Activated T-cell treated with anti-CD3 and anti-CD28 coated beads for 1 hour (primary cell): Measurements from ENCODE around the gene GSTT4.
"Not testable (repeated sequence)": the region's sequence is repeated elsewhere in the genome, so short reads cannot be mapped to it uniquely, and the experiment has no call there.

ENCODE experiments used
- DNase-seq: peaks from one replicate; pipeline ENCODE4 v3.0.0-alpha.2; 2020; ENCODE audit warnings: low read depth

The GSTT4 gene

DNA sequence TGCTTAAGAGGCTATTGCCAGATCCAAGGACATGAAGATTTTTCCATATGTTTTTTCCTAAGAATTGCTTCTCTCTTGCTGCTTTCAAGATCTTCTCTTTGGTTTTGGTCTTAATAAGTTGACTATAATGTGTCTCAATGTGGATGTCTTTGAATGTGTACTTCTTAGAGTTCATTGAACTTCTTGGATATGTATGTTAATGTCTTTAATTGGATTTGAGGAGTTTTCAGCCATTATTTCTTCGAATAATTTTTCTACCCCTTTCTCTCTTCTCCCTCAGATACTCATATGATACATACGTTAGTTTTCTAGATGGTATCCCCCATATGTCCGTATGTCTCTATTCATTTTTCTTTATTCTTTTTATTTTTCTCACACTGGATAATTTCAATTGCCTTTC lies 19.1 kb upstream of the GSTT4 start:
- no peak for DNase-seq

DNA sequence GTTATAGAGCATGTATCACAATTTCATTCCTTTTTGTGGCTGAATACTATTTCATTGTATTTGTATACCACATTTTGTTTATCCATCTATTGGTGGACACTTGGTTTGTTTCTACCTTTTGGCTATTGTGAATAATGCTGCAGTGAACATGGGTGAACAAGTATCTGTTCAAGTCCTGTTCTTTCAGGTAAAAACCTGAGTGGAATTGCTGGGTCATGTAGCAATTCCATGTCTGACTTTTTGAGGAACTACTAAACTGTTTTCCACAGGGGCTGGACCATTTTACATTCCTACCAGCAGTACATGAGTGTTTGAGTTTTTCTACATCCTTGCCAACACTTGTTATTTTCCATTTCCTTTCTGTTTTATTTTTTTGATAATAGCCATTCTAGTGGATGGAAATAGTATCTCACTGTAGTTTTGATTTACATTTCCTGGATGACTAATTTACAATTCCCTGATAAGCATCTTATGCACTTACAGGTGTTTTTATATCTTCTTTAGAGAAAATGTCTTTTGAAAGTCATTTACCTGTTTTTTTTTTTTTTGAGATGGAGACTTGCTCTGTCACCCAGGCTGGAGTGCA lies 18.0 kb upstream of the GSTT4 start:
- no peak for DNase-seq

DNA sequence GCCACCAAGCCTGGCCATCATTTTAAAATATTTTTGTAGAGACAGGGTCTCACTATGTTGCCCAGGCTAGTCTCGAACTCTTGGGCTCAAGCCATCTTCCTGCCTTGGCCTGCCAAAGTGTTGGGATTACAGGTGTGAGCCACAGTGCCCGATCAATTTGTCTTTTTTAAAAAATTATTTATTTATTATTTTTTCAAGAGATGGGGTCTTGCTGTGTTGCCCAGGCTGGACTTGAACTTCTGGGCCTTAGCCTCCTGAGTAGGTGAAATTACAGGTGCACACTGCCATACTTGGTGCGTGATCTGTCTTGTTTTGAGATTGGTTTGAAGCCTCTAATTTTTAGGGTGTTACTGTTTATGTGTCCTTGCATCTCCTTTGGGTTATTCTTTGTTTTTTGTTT lies 16.1 kb upstream of the GSTT4 start:
- no peak for DNase-seq

DNA sequence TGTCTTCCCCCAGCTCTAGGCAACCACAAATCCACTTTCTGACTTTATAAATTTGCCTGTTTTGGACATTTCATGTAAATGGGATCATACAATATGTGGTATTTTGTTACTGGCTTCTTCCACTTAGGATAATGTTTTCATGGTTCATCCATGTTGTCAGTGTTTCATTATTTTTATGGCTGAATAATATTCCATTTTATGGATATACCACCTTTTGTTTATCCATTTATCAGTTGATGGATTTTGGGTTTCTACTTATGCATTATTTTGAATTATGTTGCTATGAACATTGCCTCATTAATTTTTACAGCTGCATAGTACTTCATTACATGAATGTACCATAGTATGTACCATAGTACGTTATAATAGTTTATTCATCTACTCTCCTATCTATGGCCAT lies 10.9 kb upstream of the GSTT4 start:
- DNase-seq = no peak

DNA sequence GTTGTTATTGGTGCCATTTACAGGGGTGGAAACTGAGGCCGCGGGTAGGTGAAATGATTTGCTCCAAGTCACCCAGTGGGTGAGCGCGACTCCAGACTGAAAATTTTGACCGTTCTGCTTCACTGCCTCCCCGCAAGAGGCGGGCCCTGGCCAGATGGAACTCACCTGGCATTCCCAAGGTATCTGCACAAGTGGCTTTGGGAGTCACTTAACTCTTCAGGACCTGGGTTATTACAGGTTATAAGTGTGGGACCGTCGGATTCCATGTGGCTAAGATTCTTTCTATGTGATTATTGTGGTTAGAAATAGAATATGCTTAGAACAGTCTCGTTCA lies 6.4 kb upstream of the GSTT4 start:
- DNase-seq = no peak

DNA sequence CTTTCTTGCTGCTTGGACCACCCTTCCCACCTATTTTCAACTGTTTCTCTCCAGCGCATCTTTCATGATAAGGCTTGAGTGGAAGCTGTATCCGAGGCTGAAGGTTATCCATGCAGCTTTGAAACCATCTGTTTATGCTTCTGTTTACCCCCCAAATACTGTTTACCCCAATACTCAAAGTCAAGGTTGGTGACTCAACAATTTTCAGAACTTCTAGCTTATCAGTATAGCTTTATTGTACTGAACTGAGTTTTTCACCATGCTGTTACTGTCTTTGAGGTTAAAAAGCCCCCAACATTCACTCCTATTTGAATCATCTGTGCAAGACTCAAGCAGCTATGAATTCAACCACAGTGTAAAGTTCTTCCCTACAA lies 4.8 kb upstream of the GSTT4 start:
- no peak for DNase-seq

DNA sequence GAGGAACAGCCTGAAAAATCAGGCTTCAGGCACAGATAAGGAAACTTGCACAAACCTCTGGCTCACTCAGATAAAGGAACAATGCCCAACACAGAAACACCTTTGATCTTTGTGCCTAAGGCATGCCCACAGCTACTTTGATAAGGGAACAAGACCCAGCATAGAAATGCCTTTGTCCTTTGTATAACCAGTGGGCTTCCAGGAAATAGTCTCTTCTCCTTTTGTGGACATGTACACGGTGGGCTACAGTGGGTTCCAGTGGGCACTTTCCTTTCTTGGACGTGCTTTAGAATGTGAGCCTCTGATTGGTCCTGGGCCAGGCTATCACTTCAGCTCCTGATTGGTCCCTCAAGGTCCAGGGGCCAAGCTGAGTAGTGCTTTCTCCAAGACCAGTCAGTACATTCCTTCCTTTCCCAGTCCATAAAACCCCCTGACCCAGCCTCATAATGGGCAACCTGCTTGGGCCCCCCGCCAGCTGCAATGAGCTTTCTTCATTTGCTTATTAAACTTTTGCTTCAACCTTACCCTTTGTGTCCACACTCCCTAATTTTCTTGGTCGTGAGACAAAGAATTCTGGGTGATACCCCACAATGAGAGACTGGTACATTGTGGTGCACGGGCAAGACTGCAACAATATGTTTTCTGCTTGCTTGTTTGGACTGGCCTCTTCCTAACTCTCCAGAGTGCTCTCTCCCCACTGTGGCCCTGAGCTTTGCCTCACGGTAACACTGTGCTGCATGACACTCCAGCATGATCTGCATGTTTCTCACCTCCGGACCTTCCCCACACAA lies 4.2 kb upstream of the GSTT4 start:
- no peak for DNase-seq

DNA sequence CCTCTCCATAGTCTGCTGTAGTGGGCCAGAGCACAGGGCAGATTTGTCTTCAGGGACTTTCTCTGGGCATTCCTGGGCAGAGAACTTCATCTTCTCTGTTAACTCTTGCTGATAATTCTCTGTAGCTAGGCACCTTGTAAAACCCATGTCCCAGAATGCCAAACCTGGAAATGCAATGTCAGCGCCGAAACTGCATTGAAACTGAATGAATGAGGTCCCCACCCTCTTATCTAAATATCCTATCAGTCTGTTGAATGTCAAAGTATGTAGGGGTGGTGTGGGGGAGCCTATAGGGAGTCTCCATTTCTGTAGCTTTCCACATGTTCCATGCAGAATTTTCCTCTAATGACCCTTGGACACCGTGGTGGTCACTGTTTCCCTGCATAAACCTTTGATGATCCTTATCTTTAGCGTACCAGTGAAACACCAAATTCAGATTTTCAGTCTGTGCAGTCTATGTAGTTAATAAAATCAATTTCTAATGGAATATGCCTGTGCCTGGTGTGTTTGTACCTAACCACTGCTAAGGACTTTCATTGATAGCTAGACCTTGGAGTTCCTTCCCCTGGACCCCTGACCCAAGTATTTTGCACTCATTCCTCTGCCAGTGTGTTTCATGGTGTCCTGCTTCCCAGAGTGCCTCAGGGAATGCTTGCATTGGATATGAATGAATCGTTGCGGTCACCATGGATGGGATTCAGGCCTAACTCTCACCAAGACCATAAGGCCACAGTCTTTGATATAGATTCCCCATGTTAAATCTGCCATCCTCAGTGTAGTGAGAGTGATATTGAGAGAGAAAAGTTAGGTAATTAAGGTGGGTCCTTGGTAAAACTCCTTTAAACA lies 3.4 kb upstream of the GSTT4 start:
- no peak for DNase-seq

DNA sequence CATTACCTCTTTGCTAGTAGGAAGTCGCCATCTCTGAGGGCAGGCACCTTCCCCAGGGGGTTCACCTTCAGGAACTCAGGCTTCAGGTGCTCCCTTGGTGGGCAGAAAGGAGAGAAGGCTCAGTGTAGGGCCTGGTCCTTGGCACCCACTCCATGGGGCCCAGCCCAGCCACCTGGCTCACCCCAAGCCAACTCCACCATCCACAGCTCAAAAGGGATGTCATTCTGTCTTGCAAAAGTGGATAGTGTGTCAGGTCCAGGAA lies 2.7 kb upstream of the GSTT4 start:
- DNase-seq = no peak

DNA sequence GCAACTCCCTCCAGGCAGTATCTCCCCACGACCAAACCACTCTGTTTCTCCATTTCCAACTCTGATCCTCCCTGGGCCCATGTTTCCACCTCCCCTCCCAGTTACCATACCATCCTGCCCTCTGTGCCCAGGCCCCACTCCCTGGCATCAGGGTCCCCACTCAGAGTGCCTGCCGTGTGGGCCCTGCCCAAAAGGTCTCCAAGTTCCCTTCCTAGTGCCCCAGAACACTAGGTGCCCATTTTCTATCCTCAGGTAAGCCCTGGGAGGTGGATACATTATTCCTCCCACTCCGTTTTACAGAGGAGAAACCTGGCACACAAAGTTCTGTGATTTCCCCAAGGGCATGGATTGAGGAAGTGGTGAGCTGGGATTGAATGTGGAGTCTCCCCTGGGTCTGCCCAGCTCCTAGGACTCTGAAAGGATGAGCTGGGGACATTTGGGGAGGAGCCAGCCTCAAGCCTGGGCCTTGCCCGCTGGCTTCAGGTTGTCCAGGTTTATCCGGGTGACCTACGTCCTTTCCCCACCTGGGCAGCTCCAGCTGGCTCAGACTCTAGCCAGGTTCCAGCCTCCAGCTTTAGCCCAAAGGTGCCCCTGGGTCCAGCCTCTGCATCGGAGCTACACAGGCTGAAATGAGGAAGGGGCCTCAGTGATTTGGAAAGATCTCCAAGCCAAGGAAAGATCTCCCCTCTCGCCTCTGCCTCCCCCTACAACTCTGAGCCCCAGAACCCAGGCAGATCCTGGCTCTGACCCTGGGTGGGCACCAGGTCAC lies 2.2 kb upstream of the GSTT4 start:
- DNase-seq = no peak

DNA sequence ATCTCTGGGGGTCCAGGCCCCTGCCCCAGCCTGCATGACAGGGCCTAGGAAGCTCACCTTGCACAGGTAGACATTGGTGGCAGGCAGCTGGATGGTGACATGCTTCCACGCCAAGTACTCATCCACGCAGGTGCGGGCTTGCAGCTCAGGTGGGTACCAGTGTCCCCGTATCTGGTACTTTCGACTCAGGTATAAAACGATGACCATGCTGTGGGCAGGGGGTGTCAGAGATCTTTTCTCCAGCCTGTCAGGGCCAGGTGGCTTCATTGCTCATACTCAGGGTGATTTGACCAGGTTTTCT lies 1.6 kb upstream of the GSTT4 start:
- no peak for DNase-seq

DNA sequence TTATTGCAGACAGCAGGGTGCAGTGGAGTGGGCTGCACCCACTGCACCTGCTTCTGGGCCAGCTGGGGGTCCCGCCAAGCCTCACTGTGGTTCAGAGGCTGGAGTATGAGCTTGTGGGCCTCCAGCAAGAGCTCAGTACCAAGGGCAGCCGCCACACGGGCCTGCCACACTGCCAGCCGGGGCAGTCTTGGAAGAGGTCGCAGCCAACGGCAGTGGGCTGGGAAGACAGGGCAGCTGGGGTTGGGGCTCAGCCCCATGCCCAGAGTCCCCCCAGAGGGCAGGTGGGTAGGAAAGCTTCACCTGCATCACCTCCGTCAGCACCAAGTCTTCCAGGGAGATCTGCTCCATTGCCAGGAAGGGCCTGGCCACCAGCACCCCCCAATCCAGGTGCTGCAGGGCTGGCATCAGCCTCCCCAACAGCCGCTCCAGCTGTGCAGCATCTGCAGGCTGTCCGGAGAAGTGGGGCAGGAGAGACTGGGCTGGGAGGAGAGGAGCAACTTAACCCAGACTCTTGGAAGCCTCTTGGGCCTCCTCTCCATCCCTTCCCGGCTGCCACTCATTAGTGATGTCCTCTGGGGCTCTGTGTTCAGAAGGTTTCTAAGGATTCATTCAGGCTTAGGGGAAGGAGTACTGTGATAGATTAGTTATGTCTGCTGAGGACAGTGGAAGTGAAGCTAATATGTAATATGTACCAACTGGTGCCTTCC lies 1.1 kb upstream of the GSTT4 start:
- DNase-seq = no peak

DNA sequence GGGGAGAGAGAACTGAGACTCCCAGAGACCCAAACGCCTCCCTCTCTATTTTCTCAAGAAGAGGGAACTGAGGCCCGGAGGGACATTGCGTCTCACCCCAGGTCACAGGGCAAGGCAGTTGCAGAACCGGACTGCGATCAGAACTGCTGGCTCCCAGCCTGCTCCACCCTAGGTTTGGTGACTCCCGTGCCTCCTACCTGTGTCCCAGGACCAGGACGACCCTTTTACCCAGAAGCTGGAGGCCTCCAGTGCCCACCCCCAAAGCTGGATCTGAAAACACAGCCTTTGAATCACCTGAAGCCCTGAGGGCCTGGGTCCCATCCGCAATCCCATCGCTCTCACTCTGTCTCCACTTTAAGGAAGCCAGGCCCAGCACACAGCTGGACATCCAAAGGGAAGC lies 1.4 kb downstream of the GSTT4 start:
- no peak for DNase-seq

DNA sequence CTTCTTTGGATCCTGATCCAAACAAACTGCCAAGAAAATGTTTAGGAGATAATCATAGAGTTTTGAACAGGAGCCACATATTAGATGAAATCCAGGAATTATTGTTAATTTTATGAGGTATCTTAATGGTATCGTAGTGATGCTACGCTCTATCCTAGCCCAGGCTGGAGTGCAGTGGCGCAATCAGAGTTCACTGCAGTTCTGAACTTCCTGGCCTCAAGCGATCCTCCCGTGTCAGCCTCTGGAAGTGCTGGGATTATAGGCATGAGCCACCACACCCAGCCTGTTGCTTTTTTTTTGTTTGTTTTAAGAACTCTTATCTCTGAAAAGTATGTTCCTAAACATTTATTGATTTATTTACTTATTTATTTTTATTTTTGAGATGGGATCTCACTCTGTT lies 2.4 kb downstream of the GSTT4 start:
- DNase-seq = no peak

DNA sequence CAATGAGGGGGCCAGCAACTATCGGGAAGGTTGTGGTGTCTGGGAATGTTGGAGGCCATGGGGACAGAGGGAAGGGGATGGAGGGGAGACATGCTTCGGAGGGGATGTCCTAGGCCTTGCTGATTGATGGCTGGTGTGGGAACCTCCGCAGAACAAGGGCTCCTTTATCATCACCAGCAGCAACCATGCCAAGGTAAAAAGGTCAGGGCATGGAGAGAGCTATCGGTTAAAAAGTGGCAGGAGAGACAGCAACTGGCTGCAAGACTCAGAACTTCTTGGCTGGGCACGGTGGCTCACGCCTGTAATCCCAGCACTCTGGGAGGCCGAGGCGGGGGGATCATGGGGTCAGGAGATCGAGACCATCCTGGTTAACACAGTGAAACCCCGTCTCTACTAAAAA lies 3.0 kb downstream of the GSTT4 start:
- no peak for DNase-seq

DNA sequence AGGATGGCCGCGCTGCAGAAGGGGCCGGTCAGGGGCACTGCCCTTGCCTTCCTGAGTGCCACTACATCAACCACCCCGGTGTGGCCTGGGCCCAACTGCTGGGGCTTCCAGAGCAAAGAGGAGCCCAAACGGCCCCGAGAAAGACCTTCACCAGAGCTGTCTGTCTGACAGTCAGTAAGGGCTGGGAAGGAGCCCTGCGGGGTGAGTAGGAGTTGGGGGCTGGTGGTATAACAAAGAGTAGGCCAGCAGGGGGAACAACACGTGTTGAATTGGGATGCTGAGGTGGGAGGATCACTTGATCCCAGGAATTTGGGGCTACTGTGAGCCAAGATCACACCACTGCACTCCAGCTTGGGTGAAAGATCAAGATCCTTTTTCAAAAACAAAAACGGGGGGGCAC lies 3.9 kb downstream of the GSTT4 start:
- no peak for DNase-seq

DNA sequence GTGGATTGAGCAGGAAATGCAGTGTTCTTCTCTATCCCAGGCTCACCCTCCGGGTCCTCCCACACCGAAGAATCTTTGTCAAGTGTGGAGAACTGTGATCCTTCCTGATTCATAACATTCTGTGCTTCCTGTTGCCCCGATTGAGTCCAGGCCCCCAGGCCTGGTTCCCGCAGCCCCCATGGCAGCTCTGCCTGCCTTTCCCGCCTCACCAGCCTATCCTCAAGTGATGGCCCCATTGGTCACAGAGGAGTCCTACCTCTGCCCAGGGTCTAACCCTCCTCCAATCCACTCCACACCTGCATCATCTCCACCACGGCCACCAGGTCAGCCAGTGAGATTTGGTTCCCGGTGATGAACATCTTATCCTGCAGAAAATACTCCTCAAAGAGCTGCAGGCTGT lies 5.5 kb downstream of the GSTT4 start:
- not testable (repeated sequence) for DNase-seq

DNA sequence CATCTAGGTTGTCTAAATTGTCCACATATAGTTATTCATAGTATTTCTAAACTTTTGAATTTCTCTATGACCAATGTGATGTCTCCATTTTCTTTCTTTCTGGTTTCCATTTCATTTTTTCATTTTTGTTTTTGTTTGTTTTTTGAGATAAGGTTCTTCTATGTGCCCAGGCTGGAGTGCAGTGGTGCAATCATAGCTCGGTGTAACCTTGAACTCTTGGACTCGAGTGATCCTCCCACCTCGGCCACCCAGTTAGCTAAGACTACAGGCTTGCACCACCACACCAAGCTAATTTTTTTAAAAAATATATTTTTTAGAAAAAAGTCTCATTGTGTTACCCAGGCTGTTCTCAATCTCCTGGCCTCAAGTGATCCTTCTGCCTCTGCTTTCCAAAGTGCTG lies 8.2 kb downstream of the GSTT4 start:
- DNase-seq = no peak

DNA sequence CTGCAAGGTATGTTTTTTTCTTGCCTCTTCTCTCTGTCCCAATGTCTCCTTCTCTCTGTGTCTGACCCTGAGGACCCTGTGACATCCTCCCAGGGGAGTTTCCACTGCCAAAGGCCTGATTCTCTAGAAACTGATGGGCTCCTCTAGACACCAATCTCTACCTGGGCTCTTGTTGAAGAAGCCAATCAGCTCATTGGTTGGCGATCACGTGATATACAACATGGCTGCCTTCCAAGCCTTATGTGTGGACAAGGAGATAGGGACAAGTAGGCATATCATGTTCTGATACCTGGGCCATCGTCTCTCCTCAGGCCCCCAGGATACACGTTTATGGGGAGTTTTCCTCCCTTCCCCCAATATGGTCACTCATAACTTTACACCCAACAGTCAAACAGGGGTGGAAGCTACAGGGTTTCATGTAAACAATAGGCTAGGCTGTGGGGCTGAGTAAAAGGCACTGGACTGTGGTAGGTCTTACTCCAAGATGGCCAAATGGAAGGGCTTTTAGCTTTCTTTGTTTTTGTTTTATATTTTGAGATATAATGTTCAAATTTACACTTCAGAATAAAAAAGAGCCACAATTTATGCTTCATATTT lies 11.6 kb downstream of the GSTT4 start:
- not testable (repeated sequence) for DNase-seq

DNA sequence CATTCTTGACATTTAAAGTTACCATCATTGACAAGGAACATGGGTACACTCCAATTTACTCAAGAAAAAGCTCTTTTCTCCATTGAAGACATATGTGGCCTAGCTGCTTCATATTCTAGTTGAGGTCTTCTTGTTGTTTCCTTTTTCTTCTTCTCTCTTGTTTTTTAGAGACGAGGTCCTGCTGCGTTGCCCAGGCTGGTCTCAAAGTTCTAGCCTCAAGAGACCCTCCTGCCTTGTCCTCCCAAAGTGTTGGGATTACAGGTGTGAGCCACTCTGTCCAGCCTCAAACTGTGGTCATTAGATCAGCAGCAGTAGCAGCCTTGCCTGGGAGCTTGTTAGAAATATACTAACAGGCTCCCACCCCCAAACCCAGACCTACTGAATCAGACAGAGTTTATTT lies 12.2 kb downstream of the GSTT4 start:
- not testable (repeated sequence) for DNase-seq

DNA sequence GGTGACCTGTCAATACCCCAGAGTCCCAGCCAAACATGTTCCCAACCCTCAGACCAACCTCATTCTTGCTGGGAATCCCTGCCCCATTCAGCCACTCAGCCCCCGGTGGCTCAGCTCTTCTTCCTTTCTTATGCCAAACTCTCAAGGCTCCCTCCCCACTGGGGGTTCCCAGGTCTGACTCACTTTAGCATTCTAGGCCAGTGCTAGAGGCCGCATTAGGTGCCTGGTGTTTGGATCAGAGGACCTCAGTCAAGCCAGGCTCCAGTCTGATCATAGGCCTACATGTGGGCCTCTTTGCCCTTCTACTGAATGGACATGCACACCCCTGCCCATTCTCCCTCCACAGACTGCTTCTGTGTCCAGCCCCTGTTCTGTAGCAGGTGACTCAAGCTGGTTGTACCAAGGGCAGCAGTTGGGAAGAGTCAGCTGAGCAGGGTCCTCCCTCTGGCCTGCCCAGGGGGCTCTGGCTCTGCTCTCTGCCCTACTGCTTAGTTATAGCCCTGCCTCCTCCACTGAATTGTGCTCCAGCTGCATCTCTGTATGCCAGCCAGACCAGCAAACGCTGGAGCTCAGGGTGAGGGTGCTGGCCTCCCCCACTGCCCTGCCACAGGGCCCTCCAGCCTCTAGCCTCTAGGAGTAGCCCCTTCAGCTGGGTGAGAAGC lies 15.5 kb downstream of the GSTT4 start:
- DNase-seq = not testable (repeated sequence)
